Skeletal muscle cell (primary cell): ENCODE data around the gene PPP2R3B.

Source experiments
- DNase-seq: peaks from one replicate; pipeline ENCODE4 v3.0.0-alpha.2; 2010; ENCODE audit warnings: low read depth
- H3K4me3 ChIP-seq: 2 replicates; pipeline ENCODE4 v1.5.1; 2011; ENCODE audit warnings: low read depth, mild to moderate bottlenecking, control low read depth, low read length, moderate library complexity

Gene PPP2R3B

DNA sequence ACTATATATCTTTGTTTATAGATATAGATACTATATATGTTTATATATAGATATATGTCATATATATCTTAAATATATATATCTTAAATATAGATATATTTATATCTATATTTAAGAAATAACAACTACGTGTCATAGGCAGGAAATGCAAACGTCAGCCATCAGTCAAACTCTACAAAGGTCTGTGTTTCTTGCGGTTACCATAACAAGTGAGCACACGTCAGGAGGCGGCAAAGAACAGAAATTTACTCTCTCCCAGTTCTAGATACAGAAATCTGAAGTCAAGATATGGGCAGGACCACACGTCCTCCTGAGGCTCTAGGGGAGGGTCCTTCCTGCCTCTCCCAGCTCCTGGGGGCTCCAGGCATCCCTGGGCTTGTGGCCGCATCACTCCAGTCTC, 99.0 kb downstream of the PPP2R3B start:
- DNase-seq: no peak
- H3K4me3 ChIP-seq: no peak overlapping the region

DNA sequence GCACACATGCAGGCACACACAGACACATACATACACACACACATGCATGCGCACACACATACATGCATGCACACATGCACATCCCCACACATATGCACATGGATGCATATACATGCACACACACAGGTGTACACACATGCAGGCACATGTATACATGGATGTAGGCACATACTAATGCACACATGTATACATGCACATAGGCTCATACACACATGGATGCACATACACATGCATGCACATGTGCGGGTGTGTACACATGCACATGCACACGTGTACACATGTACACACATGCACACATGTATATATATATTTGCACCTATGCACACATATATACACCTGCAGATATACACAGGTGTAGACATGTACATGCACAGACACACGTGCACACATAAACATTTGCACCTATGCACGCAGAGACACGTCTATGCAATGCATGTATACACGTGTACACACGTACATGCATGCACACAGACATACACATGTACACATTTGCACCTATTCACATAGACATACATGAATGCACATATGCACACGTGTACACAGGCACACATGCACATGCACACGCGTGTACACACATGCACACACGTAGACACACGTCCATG, 101.5 kb downstream of the PPP2R3B start:
- H3K4me3 ChIP-seq: no peak overlapping the region
- no peak for DNase-seq
